Ascending aorta (tissue), 2 donors: Measurements from ENCODE around the gene KLK6. TPM values are rescaled to one million over a fixed set of nuclear protein-coding genes. Genes with fewer than 3 reads are reported as not detected.
"Not testable (repeated sequence)": the region's sequence is repeated elsewhere in the genome, so short reads cannot be mapped to it uniquely, and the experiment has no call there.

Experiments
- DNase-seq, 2 donors: peaks; one replicate each; pipeline ENCODE4 v3.0.0-alpha.2; 2019; ENCODE audit warnings: low spot score in 2 of 2
- H3K27ac ChIP-seq, 2 donors: fragments of 200-600 bp; sonication (generic); one replicate each; pipeline ENCODE4 v1.5.1; 2016 to 2017; ENCODE audit warnings: mild to moderate bottlenecking in 1 of 2
- H3K27me3 ChIP-seq: fragments of 200-600 bp; sonication (generic); one replicate; pipeline ENCODE4 v1.5.1; 2017
- H3K36me3 ChIP-seq, 2 donors: fragments of 200-600 bp; sonication (generic); one replicate each; pipeline ENCODE4 v1.5.1; 2016
- H3K4me1 ChIP-seq, 2 donors: fragments of 200-600 bp; sonication (generic); one replicate each; pipeline ENCODE4 v1.5.1; 2016 to 2017; ENCODE audit warnings: mild to moderate bottlenecking in 1 of 2
- H3K4me3 ChIP-seq, 2 donors: fragments of 200-600 bp; sonication (generic); one replicate each; pipeline ENCODE4 v1.5.1; 2016 to 2017; ENCODE audit warnings: mild to moderate bottlenecking in 1 of 2
- H3K9me3 ChIP-seq, 2 donors: fragments of 200-600 bp; sonication (generic); one replicate each; pipeline ENCODE4 v1.5.1; 2016
- intact Hi-C: fragments of 100-400 bp; cut with DNase I; formaldehyde crosslinking; loops from one replicate; pipeline ENCODE4 v1.15.1; 2023
- total RNA-seq: library from RNA; depleted of rRNA; stranded (reverse); fragments of >200 nt; gene quantifications from one replicate; pipeline ENCODE4 v1.1.0, GENCODE V29; 2016
- TF ChIP-seq, protein P1 (sequence below), 3 experiments: fragments of 200-600 bp in 2 of 3; fragments of 450-650 bp in 1 of 3; sonication (generic) in 2 of 3; IDR thresholded peaks; one replicate each; pipeline ENCODE4 v1.5.1; 2016 to 2019; ENCODE audit warnings: antibody characterized with exemption in 3 of 3, mild to moderate bottlenecking in 1 of 3, moderate library complexity in 1 of 3

Gene KLK6
- total RNA-seq, 1 donor from 2014 or later, result not detected

DNA sequence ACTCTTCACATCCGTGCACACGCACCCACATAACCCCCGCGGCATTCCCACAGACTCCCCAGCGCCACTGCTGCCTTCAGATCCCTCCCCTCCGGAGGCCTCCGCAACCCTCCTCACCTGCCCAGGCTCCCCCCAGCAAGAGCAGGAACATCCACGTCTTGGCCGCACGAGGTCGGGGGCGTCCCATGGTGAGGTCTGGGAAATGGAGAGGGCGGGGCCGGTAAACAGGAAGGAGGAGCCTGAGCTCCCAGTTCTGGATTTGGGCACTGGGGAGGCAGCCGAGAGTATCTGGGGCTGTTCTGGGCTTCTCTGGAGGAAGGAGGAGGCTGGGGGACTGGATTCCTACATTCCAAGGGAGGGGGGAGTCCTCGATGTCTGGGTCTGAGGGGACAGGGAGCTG is 31.6 kb upstream of the KLK6 start:
- no peaks in the 10 kb centered on the region for H3K27me3 ChIP-seq
- TF ChIP-seq, protein P1, sequence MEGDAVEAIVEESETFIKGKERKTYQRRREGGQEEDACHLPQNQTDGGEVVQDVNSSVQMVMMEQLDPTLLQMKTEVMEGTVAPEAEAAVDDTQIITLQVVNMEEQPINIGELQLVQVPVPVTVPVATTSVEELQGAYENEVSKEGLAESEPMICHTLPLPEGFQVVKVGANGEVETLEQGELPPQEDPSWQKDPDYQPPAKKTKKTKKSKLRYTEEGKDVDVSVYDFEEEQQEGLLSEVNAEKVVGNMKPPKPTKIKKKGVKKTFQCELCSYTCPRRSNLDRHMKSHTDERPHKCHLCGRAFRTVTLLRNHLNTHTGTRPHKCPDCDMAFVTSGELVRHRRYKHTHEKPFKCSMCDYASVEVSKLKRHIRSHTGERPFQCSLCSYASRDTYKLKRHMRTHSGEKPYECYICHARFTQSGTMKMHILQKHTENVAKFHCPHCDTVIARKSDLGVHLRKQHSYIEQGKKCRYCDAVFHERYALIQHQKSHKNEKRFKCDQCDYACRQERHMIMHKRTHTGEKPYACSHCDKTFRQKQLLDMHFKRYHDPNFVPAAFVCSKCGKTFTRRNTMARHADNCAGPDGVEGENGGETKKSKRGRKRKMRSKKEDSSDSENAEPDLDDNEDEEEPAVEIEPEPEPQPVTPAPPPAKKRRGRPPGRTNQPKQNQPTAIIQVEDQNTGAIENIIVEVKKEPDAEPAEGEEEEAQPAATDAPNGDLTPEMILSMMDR (IDR thresholded peaks at IDR 0.05), result no peak
- H3K4me3 ChIP-seq, result no peak overlapping the region
- no peaks in the 10 kb centered on the region for H3K36me3 ChIP-seq
- intact Hi-C loops, result no loop called here
- H3K9me3 ChIP-seq, result no peaks in the 10 kb centered on the region
- H3K27ac ChIP-seq, result no peak overlapping the region
- H3K4me1 ChIP-seq, result no peaks in the 10 kb centered on the region
- DNase-seq, result no peak

DNA sequence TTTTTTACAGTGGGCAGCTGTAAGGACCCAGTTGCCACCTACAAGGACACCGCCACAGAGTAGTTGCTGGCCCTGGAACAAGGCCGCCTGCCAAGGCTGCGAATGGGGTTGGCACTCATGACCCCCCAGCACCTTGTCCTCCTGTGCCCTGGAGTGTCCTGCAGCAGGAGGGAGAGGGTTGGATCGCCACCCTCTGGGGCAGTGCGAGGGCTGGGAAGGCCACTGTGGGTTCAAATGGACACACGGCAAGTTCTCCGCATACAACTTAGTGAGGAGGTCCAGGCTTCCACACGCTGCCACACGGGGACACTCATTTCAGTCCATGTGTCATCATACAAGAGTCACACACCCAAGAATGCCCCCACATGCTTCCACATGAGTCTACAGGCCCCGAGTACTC is 31.0 kb upstream of the KLK6 start:
- TF ChIP-seq, protein P1 (IDR thresholded peaks at IDR 0.05), result no peak
- H3K4me1 ChIP-seq, result no peaks in the 10 kb centered on the region
- no peak overlapping the region for H3K27ac ChIP-seq
- H3K36me3 ChIP-seq, result no peaks in the 10 kb centered on the region
- no peak for DNase-seq
- H3K27me3 ChIP-seq, result no peaks in the 10 kb centered on the region
- no peak overlapping the region for H3K4me3 ChIP-seq
- intact Hi-C loops, result no loop called here
- H3K9me3 ChIP-seq, result no peaks in the 10 kb centered on the region

DNA sequence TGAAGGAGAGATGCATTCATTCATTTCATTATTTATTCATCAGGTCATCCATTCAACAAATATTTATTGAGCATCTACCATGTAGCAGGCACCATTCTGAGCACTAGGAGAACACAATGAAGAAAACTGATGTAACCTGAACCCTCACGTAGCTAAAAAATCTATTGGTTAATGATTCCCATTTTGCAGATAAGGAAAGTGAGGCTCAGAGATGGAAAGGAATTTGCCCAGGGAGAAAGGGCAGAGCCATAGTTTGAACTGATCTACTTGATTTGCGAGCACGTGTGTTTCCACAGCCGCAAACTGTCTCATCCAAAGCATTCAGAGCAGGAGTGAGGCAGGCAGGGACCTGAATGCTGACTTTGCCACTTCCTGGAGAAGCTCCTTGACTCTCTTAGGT is 29.3 kb upstream of the KLK6 start:
- TF ChIP-seq, protein P1 (IDR thresholded peaks at IDR 0.05), result no peak
- Histone ChIP-seq H3K27ac (no peak overlapping the region), H3K27me3 (no peaks in the 10 kb centered on the region), H3K36me3 (no peaks in the 10 kb centered on the region), H3K9me3 (no peaks in the 10 kb centered on the region), H3K4me1 (no peaks in the 10 kb centered on the region), H3K4me3 (no peak overlapping the region)
- intact Hi-C loops, result no loop called here
- no peak for DNase-seq

DNA sequence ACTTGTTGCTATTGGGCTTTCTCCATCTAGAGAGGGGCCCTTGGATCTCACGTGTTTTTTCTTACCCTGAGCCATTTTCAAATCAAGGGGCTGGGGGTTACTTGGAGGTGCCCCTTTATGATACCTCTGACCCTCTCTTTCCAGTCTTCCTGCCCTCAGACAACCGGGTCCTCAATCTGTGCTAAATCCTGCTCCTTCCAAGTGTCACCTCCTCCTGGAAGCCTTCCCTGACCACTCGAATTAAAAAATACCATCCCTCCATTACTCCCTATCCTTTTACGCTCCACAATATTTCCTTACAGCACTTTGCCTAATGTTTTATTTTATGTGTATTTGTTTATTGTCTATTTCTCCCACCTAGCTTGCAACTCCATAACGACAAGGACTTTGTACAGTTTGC is 28.7 kb upstream of the KLK6 start:
- no peak overlapping the region for H3K4me3 ChIP-seq
- no peak overlapping the region for H3K27ac ChIP-seq
- no peak for DNase-seq
- H3K4me1 ChIP-seq, result no peaks in the 10 kb centered on the region
- H3K9me3 ChIP-seq, result no peaks in the 10 kb centered on the region
- TF ChIP-seq, protein P1 (IDR thresholded peaks at IDR 0.05), result no peak
- no peaks in the 10 kb centered on the region for H3K36me3 ChIP-seq
- H3K27me3 ChIP-seq, result no peaks in the 10 kb centered on the region
- intact Hi-C loops, result no loop called here

DNA sequence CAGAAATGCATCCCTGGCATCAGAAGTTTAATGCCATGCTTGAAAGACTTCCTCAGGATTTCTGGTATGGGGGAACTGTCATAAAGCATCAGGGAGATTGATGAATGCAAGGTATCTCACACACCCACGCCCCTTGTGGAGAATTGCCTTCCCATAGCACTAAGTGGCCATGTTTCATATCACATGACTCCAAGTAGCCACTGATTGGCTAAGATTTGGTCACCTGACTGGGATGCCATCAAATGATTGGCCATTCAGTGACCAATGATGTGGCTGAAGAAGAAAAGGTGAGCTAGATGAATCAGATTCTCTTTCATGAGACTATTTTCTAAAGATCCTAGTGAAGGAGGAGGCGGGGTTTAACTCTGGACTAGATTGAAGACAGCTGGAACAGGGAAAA is 24.7 kb upstream of the KLK6 start:
- intact Hi-C loops, result no loop called here

DNA sequence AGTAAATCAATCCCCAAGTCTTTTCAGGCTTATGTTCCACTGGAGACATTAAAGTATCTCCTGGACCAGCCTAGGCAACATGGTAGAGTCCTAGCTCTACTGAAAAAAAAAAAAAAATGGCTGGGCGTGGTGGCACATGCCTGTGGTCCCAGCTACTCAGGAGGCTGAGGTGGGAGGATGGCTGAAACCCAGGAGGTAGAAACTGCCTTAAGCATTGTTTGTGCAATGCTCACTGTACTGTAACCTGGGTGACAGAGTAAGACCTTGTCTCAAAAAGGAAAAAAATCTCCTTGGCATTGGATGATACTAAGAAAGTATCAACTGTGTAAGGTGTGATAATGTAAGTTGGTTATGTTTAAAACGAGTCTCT is 23.3 kb upstream of the KLK6 start:
- DNase-seq, result no peak
- Histone ChIP-seq H3K36me3 (no peaks in the 10 kb centered on the region), H3K4me3 (no peak overlapping the region), H3K27me3 (no peaks in the 10 kb centered on the region), H3K4me1 (no peaks in the 10 kb centered on the region), H3K9me3 (no peaks in the 10 kb centered on the region), H3K27ac (no peak overlapping the region)
- TF ChIP-seq, protein P1 (IDR thresholded peaks at IDR 0.05), result no peak
- intact Hi-C loops, result no loop called here

More for the DNA sequence above, 24.7 kb upstream of the KLK6 start:
- no peak for DNase-seq
- H3K27ac ChIP-seq, result no peak overlapping the region
- H3K4me3 ChIP-seq, result no peak overlapping the region
- no peaks in the 10 kb centered on the region for H3K4me1 ChIP-seq
- H3K27me3 ChIP-seq, result no peaks in the 10 kb centered on the region
- H3K36me3 ChIP-seq, result no peaks in the 10 kb centered on the region
- H3K9me3 ChIP-seq, result no peaks in the 10 kb centered on the region
- TF ChIP-seq, protein P1 (IDR thresholded peaks at IDR 0.05), result no peak

DNA sequence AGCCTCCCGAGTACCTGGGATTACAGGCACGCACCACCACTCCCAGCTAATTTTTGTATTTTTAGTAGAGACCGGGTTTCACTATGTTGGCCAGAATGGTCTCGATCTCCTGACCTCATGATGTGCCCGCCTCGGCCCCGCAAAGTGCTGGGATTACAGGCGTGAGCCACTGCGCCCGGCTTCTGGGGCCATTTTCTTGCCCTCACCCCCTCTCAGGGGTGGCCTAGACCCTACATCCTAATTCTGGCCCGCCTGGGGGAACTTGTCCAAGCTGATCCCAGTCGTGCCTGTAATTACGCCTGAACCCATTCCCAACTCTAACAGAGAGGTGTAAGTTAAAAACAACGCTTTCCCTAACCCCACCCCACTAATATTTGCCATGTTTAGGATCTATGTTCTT is 15.0 kb upstream of the KLK6 start:
- H3K27me3 ChIP-seq, H3K4me1 ChIP-seq, H3K4me3 ChIP-seq: not testable (repeated sequence)

More for the DNA sequence above, 15.0 kb upstream of the KLK6 start:
- intact Hi-C loops, H3K36me3 ChIP-seq, H3K9me3 ChIP-seq, DNase-seq, H3K27ac ChIP-seq: not testable (repeated sequence)
